ENCODE measurements around the gene PRSS57. TPM values are rescaled to one million over a fixed set of nuclear protein-coding genes. Genes with fewer than 3 reads are reported as not detected.
"Not testable (repeated sequence)": the region's sequence is repeated elsewhere in the genome, so short reads cannot be mapped to it uniquely, and the experiment has no call there.

PRSS57 gene
- not detected for total RNA-seq
- long read RNA-seq = 0 reads

- intact Hi-C loops (cut with DNase I) = no loop called here
- ATAC-seq (no peak), DNase-seq (no peak)
Observed at GRCh38 chr19:695352-695949, at the start of gene PRSS57. PRSS57 (minus strand) TSS chr19:695452; CDS start chr19:695430, 22 bp downstream.

- intact Hi-C loops (cut with DNase I) = no loop called here
- ATAC-seq (no peak), DNase-seq (no peak)
Observed at GRCh38 chr19:743168-743687, 48.0 kb upstream of the PRSS57 start.

- ATAC-seq = no peak
Observed at GRCh38 chr19:742540-743075, 47.4 kb upstream of the PRSS57 start.

GRCh38 chr19:741506-742131, 46.4 kb upstream of the PRSS57 start:
- DNase-seq (no peak), ATAC-seq (no peak)
- intact Hi-C loops (cut with DNase I) = no loop called here

More at GRCh38 chr19:742540-743075, 47.4 kb upstream of the PRSS57 start:
- intact Hi-C loops (cut with DNase I) = no loop called here
- no peak for DNase-seq

- intact Hi-C loops (cut with DNase I); DNase-seq; ATAC-seq: not testable (repeated sequence)
Observed at GRCh38 chr19:740816-741505, 45.7 kb upstream of the PRSS57 start.

- intact Hi-C loops (cut with DNase I) = loop anchor here in 1 of 2 donors (10.0 kb wide), 1 partner anchor 165 kb away; the partner anchor contains the start of gene BSG
- ATAC-seq (no peak), DNase-seq (no peak)
Observed at GRCh38 chr19:739998-740715, 44.9 kb upstream of the PRSS57 start.

GRCh38 chr19:738509-739128, 43.4 kb upstream of the PRSS57 start:
- ATAC-seq (no peak), DNase-seq (no peak)
- intact Hi-C loops (cut with DNase I) = loop anchor here in 1 of 2 donors (10.0 kb wide), 1 partner anchor 164 kb away; the partner anchor contains the start of gene BSG

- intact Hi-C loops (cut with DNase I) = loop anchor here in 1 of 2 donors (10.0 kb wide), 1 partner anchor 163 kb away; the partner anchor contains the start of gene BSG
- ATAC-seq (peak; percentile 45 to 53), DNase-seq (no peak)
Observed at GRCh38 chr19:737591-738093, 42.4 kb upstream of the PRSS57 start.

- ATAC-seq = no peak
- intact Hi-C loops (cut with DNase I) = loop anchor here in 1 of 2 donors (10.0 kb wide), 1 partner anchor 161 kb away; the partner anchor contains the start of gene BSG
- DNase-seq = no peak
Observed at GRCh38 chr19:736125-736524, 40.9 kb upstream of the PRSS57 start.

- DNase-seq (no peak), ATAC-seq (no peak)
- intact Hi-C loops (cut with DNase I) = loop anchor here (1.0 to 10.0 kb wide), 3 partner anchors 67 to 160 kb away; partner anchors contain the start of gene BSG (in 1 of the 2)
Observed at GRCh38 chr19:734716-735115, 39.5 kb upstream of the PRSS57 start.

- no peak for ATAC-seq
- intact Hi-C loops (cut with DNase I) = loop anchor here in 1 of 2 donors (5.0 to 10.0 kb wide), 2 partner anchors 65 to 158 kb away; partner anchors contain the start of gene BSG
- no peak for DNase-seq
Observed at GRCh38 chr19:732148-733069, 37.2 kb upstream of the PRSS57 start.

GRCh38 chr19:731000-731399, 35.7 kb upstream of the PRSS57 start:
- no peak for DNase-seq
- no peak for ATAC-seq
- intact Hi-C loops (cut with DNase I) = loop anchor here in 1 of 2 donors (5.0 to 10.0 kb wide), 2 partner anchors 64 to 156 kb away; partner anchors contain the start of gene BSG

- ATAC-seq = no peak
- DNase-seq = peak; percentile 43
- intact Hi-C loops (cut with DNase I) = loop anchor here in 1 of 2 donors (5.0 to 10.0 kb wide), 2 partner anchors 63 to 155 kb away; partner anchors contain the start of gene BSG
Observed at GRCh38 chr19:729965-730668, 34.9 kb upstream of the PRSS57 start.

GRCh38 chr19:729564-729963, 34.3 kb upstream of the PRSS57 start:
- intact Hi-C loops (cut with DNase I); DNase-seq; ATAC-seq: not testable (repeated sequence)

- DNase-seq (peak; percentile 91), ATAC-seq (peak; percentile 86 to 89)
- intact Hi-C loops (cut with DNase I) = no loop called here
Observed at GRCh38 chr19:728011-728410, 32.8 kb upstream of the PRSS57 start.

All from left cardiac atrium (tissue), 4 donors.